IPS-NIHi7 (cell line): Measurements from ENCODE around the gene TNFAIP8L2.
"Not testable (repeated sequence)": the region's sequence is repeated elsewhere in the genome, so short reads cannot be mapped to it uniquely, and the experiment has no call there.

Experiments
- DNase-seq: peaks from one replicate; pipeline ENCODE4 v3.0.0; 2012; ENCODE audit warnings: mixed read lengths; ENCODE audit errors: extremely low spot score

Gene TNFAIP8L2

DNA sequence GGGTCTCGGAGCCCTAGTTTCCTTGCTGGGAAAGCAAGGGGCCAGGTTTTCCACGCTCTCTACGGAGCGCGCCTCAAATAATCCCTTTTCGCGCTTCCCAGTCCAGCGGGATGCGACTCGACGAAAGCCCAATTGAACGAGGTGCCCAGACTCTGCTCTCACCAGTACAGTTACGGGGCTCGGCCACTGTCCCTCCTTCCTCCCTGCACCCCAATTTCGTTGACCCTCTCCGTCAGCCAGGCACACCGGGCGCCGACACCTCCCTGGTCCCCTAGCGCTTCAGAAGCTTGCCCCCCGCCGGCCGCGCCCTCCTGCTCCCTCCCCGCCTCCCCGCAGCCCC, 10.4 kb upstream of the TNFAIP8L2 start:
- no peak for DNase-seq

DNA sequence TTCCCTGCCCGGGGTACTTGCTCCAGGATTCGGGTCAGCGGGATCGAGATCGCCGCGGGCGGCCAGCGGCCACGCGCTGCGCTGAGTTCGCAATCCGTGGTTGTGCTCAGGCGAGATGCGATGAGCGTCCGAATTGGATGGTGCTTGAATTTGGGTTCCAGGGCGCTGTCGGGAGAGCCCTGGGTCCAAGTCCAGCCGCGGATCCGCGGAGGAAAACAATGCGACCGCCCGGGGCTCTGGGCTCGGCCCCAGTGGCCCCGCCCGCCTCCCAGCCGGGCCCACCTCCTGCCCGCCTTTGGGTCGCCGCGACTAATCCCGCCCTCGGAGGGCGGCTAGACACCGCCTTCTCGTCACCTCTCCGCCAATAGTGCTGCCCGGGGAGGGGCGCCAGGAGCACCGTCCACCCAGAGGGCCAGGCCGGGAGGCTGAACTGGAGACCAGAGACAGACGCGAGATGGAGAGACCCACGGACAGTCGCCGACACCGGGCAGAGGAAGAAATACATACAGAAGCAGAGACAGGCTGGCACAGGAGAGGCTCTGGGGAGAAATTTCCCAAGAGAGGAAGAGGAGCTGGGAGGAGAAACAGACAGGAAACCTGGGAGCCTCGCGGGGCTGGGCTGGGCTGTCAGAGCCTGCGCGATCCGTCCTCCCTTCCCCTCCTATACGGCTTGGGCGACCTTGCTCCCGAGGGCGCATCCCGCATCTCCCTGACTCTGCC, 9.9 kb upstream of the TNFAIP8L2 start, which contains the start of gene SEMA6C:
SEMA6C (minus strand) TSS at position 220 of the 720 bp plus-strand sequence. CDS start 4,010 bp downstream, outside the sequence.
- DNase-seq, result peak; percentile 95

DNA sequence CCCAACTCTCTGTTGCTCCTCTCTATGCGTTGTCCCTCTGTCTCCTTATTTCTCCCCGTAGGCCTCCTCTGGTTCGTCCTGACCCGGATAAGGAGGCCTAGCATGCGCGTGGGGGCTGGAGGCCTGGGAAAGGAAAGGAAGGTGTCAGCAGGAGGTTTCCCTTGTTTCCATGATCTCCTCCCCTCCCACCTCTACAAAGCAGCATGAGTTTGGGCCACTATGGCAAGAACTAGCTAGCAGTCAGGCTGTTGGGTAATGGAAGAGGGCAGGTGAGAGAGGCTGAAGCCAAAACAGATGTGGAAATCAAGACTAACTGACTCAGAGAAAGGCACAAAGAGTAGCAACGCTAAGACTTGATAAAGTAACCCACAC, 9.3 kb upstream of the TNFAIP8L2 start:
- DNase-seq, result no peak

DNA sequence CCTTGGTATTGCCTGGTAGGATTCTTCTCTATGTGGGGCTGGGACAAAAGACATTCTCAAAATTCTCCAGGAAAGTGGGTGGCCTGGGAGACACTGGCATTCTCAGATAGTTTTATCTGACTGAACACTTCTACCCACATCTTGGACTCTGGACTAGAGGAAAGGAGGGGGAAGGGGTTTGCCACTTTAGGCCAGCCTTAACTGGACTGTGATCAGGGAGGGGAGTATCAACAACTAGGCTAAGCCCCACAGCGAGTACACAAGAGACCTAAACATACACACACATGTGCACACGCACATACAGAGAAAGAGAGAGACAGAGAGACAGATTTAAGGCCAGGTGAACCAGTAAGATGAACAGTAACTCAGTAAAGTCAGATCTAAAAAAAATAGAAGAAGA, 8.8 kb upstream of the TNFAIP8L2 start:
- DNase-seq, result no peak

DNA sequence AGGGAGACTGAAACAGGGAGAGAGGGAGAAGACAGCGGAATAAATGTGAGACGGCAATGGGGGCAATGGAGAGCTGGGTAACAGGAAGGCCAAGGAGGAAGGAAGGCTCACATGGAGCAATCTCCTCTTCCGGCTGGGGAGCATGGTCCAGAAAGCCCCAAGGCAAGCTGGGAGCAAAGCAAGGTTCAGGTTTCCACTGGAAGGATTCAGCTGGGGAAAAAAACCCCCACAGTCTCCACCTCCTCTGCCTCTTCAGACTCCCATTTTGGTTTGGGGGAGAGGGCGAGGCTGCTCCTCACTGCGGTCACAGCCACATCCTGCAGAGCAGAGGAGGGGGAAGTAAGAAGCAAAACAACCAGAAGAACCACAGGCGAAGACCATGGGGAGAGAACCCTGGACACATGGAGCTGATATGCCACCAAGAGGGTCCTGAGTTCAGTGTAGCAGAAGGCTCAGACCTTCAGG, 650 bp downstream of the TNFAIP8L2 start:
- DNase-seq, result no peak

DNA sequence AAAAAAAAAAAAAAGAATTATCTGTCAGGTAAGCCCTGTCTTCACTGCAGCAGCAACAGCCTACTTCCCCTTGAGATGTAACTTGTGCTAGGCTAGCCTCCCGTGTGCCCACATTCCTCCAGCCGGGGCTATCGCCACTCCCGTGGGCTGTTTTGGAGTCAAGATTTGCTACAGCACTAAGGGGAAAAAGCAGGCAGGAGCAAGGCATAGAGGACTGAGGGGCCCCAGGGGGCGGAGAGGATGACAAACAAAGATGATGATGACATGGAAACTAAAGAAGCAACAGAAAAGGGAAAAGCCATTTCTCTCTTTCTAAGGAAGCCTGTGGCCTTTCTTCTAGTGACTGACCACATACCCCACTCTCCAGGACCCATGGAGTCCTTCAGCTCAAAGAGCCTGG, 1.9 kb downstream of the TNFAIP8L2 start:
- no peak for DNase-seq

DNA sequence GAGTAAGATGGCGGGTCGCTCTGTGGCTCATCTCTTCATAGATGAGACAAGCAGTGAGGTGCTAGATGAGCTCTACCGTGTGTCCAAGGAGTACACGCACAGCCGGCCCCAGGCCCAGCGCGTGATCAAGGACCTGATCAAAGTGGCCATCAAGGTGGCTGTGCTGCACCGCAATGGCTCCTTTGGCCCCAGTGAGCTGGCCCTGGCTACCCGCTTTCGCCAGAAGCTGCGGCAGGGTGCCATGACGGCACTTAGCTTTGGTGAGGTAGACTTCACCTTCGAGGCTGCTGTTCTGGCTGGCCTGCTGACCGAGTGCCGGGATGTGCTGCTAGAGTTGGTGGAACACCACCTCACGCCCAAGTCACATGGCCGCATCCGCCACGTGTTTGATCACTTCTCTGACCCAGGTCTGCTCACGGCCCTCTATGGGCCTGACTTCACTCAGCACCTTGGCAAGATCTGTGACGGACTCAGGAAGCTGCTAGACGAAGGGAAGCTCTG, 2.4 kb downstream of the TNFAIP8L2 start:
- no peak for DNase-seq

DNA sequence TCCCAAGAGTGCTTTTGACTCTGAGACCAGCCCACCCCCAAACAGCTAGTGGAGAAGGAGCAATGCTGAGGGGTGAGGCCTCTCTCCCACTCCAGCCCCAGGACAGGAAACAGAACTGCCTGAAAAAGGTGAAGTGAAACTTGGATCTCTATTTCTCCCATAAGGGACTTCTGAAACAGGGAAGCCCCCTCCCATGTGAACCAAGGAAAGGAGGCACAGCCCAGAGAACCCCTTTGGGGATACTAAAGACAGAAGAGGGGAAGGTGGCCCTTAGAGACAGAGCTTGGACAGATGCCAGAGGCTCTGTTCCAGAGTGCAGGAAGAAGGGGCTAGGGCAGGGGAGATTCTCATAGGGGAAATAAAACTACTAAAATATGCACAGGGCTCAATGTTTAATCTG, 2.9 kb downstream of the TNFAIP8L2 start:
- DNase-seq, result no peak

DNA sequence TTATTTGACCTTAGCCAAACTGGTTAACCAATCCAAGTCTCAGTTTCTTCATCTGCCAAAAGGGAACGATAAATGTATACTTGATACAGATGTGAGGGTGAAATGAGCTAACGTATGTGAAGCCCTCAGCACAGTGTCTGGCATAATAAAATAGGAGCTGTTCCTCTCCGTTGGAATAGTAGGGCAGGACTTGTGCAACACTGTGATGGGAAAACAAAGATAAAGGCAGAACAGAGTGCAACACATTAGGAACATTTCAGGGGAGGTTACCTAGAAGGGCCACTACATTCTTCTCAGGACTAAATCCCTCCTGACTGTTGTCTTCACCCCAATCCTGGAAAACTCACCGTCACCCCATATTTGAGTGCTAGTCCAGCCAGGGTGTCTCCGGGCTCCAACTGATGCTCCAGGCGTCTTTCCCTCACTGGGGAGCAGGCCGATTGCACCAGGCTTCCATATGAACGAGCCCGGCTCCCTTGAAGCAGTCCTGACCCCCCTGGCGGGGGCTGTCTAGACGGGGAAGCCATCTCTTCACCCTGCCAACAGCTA, 8.4 kb downstream of the TNFAIP8L2 start:
- no peak for DNase-seq

DNA sequence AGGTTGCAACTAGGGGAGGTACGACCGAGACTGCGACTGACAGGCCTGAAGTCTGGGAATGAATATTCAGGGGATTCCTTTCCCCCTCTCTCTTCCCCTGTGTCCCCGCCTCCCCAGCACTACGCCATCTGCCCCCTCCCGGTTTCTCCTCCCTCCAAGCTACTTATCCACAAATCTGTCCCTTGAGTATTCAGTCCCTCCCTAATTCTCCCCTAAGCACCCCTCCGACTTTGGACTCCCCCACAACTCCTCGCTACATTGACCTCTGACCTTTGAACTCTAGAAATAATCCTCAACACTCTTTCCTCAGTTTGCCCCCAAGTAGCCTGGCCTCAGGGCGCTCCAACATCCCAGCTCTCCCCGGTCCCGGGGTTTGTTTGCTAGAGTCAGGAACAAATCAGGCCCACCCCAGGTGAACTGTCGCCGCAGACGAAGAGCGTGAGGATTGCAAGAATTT, 8.9 kb downstream of the TNFAIP8L2 start:
- peak; percentile 86 for DNase-seq

DNA sequence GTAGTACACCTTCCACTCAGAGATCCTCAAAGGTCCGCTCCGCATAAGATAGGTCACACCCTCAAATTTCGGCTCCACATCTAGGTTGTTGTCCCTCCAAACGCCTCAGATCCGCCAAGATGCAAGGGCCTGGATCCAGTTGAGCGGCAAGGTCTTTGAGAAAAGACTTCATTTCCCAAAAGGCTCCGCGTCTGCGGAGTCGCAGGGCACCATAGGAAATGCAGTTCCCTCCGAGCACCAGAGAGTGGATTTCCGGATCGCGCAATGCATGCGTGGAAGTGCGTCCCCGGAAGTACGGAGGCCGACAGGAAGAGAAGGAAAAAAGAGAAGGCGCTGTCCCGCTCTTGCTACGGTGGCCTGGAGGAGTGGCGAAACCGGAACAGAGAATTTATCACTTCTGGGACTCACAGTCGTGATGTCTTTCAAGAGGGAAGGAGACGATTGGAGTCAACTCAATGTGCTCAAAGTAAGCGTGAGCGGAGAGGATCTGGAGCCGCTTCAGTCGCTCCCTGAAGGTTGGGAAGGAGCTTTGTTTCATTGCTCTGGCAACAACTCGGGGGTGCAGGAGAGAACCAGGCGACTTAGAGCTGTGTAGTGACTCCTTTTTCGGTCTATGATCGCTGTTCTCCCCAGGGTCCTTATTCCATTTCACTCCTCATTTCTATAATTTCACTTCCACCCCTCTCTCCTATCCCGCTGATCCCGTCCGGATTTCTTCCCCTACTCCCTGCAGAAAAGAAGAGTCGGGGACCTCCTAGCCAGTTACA, 9.5 kb downstream of the TNFAIP8L2 start, which contains the start of the genes LYSMD1 and SCNM1:
LYSMD1 (minus strand) TSS at position 165 of the 767 bp plus-strand sequence. CDS start 644 bp downstream, outside the sequence.
SCNM1 (plus strand) TSS at position 407 of the 767 bp plus-strand sequence; CDS start at position 416, 9 bp downstream.
- peak; percentile 94 for DNase-seq

DNA sequence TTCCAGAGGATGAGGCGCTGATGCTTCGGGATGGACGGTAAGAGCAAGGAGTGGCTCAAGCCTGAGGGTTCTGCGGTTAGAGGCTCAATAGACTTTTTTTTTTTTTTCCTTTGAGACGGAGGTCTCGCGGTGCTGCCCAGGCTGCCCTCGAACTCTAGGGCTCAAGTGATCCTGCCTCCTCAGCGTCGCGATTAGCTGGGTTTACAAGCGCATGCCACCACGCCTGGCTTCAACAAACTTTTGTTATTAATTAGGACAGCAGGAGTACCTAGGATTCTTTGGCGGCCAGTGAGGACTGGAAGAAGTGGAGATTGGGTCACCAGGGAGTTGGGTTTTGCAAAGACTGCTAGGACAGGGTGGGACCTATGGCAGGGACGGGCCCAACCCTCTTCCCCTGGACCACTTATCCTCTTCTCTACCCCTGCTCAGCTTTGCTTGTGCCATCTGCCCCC, 10.1 kb downstream of the TNFAIP8L2 start:
- DNase-seq, result peak; percentile 39

DNA sequence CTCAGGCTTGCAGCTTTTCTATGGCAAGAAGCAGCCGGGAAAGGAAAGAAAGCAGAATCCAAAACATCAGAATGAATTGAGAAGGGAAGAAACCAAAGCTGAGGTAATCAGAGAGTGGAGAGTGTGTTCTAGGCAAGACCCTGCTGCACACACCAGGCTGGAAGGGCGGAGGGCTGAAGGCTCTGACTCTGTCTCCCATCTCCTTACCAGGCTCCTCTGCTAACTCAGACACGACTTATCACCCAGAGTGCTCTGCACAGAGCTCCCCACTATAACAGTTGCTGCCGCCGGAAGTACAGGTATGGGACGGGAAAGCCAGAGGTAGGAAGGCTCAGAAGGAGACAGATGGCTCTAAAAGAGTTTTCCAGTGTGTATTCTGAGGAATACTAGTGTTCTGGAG, 10.7 kb downstream of the TNFAIP8L2 start:
- DNase-seq, result no peak

DNA sequence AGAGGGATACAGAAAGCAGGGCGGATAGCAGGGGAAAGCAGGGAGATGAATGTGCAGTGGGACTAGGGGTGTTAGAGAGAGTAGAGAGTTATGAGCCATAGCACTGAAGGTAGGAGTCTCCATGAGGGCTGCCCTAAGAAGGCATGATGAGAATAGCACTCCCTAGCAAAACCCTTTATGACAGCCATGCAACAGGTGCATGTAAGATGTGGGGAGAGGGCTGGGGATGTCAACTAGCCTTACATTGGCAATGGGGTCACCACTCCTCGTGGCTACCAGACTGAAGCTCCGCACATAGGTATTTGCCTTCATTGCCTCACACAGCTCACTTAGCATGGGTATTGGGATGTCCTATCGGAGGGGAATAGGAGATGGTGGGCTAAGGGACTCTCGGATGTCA, 14.7 kb downstream of the TNFAIP8L2 start:
- DNase-seq, result no peak

DNA sequence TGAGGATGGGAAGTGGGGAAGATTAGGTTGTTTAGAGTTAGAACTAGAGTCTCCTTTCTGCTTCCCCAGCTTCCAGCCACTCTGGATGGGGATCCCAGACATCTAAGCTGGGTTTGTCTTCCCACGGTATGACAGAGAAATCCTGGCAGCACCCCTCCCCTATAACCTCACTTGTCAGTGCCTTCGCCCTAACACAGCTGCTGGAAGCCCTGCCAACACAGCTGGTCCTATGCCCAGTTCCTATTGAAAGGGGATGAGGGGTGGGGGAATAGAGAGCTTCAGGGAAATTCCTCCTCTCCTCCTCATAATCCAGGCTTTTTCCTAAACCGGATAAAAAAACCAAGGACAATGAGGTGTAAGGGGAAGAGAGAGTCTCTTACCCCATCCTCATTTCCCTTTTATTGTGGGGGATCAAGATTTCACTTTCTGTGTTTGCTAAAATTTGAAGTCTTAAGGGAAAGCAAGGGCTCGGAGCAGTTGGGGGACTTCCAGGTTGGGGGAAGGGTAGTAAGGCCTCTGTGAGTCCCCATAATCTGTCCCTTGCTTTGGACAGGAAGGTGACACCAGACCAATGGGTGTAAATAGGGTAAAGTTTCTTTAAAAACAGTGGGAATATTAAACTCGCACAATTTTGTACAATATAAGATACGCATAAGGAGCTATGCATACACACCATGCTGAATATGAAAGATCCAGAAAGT, 18.7 kb downstream of the TNFAIP8L2 start:
- DNase-seq, result no peak

DNA sequence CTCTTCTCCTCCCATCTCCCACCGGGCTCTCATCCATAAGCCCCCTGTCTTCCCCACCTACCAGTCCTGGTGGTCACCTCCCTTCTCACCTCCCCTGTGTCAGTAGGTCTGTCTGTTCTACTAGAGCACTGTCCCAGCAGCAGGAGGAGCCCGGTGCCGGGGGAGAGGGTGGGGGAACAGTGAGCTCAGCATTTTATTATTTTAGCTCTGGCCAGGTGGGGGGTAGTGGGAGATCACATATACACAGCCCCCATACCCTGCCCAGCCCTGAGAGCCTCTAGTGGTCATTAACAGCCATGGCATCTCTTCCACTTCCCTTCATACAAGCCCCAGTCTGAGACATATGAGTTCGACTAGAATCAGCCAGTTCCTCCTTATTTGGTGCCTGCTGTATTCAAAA, 19.4 kb downstream of the TNFAIP8L2 start, which contains the start of gene TMOD4:
TMOD4 (minus strand) TSS at position 119 of the 400 bp plus-strand sequence. CDS start 1,106 bp downstream, outside the sequence.
- peak; percentile 50 for DNase-seq

DNA sequence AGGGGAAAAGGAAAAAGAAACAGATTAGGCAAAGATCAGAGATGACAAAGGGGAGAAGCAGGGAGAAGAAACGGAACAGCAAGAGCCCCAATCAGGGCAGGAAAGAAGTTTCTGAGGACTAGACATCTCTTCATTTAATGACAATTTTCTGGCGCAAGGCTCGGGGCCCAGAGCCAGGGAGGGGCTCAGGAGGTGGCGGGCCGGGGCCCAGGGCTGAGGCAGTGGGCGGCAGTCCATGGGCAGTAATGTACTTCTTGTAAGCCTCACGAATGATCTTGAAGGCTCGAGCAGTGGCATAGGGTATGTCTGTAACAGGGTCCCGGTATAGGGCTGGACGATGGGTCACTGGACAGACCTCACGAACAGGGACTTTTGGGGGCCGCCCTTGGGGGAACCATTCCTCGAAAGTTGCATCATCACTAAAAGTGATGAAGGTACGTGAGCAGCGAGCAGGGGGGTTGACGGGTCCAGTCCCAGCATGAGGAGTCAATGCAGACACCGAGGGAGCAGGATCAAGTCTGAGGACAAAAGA, 20.1 kb downstream of the TNFAIP8L2 start:
- no peak for DNase-seq

DNA sequence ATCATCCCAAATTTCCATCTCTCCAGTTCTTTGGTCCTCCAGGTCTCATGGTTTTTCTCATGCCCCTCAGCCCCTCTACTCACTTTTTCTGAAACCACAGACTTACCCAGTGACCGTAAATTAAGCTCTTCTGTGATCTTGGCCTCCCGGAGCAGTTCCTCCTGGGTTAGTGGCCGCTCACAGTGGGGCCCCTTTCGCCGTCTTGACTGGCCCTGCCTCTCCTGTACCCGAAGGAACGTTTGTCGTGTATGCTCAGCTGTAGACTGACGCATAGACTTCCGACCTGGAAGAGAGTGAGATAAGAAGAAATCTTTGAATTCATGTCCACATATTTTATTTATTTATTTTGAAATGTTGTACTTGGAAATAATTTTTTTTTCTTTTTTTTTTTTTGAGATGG, 27.8 kb downstream of the TNFAIP8L2 start:
- no peak for DNase-seq

DNA sequence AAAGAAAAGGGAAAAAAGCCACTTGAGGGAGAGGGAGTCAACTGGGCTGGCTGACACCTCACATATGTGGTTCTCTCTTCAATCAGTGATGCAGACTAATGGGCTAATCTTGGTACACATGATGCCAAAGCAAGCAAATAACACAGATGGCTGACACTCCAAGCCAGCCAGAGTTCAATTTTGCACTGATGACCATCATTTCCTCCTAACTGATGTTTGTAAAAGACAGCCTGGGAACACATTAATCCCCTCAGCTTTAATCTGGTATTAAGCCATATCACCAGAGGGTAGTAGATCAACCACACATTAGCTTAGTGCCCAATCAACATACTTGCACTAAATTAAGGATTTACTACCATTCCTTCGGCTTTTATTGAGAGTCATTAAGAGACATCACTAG, 30.8 kb downstream of the TNFAIP8L2 start:
- no peak for DNase-seq

DNA sequence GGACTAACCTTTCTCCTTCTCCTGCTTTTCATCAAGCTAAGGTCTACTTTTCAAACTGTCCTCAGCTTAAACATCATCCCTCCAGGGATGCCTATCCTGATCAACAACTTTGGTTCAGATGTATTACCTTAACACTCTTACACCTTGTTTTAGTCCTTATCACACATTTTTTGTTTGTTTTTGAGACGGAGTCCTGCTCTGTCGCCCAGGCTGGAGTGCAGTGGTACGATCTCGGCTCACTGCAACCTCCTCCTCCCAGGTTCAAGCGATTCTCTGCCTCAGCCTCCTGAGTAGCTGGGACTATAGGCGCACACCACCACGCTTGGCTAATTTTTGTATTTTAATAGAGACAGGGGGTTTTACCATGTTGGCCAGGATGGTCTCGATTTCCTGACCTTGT, 32.2 kb downstream of the TNFAIP8L2 start:
- DNase-seq, result not testable (repeated sequence)
